ENCODE data around the gene SRD5A1.

Gene SRD5A1

DNA sequence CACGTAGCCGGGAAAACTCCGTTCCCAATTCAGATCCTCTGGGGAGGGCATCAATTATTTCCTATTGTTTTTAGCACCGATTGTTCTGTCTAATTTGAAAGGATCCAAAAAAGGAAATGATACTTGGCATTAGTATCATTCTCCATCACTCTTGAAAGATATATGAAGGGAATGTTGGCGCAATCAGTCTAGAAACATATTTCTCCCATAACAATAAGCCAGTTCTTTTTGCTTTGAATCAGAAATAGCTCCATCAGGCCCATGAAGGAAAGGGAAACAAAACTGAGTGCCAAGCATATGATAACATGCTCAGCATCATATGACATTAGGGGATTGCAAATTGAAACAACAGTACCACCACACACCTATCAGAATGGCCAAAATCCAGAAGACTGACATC is 39.8 kb downstream of the SRD5A1 start:
- TF ChIP-seq CTCF (IDR thresholded peaks at IDR 0.05), result no peak

DNA sequence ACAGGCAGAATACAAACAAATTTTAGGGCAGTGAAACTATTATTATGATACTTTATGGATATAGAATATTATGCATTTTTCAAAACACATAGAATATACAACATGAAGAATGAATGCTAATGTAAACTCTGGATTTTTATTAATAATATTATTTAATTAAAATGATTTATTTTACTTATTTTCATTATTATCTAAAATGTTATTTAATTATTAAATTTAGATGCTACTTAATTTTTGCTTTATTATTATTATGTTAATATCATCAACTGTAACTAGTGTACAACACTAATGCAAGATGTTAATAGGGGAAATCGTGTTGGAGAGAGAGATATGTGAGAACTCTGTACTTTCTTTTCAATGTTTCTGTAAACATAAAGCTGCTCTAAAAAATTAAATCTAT is 40.7 kb downstream of the SRD5A1 start:
- no peak for TF ChIP-seq CTCF (IDR thresholded peaks at IDR 0.05)

GRCh38 chr5:6674421-6674820 is 41.2 kb downstream of the SRD5A1 start:
- TF ChIP-seq CTCF (IDR thresholded peaks at IDR 0.05), result no peak

DNA sequence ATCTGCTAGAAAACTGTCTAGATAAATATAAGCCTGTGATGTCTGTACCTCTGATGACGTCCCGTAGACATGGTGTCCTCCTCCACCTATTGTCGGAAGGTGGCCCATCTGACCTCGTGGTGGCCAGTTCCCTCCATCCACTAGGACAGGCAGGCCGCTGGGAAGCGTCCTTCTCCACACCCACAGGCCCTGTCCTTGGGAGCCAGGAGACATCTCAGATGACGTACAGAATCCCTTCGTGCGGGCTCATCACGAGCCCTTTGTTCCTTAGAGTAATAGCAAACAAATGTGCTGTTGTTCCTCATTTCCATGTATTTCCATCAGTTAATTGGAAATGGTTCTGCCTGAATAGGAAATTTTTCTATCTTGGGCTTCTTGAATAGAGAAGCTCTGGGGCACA is 41.6 kb downstream of the SRD5A1 start:
- no peak for TF ChIP-seq CTCF (IDR thresholded peaks at IDR 0.05)

- no peak for TF ChIP-seq CTCF (IDR thresholded peaks at IDR 0.05)
These were observed 42.7 kb downstream of the SRD5A1 start for GRCh38 chr5:6675784-6676491.

DNA sequence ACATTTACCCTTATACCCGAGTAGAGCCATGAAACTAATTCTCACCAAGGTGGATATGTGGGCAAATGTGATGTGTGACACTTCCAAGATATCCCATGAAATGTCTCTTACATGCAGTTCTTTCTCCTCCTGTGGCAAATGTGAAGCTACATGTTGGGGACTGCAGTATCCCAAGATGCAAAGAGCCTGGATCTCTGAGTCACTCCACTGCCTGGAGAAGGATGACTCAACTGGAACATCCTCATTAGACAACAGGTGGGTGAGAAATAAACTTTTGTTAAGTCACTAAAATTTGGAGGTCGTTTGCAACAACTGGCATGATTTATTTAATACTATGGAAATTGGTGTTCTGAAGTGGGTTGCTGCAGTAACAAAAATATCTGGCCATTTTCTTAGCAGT is 43.5 kb downstream of the SRD5A1 start:
- TF ChIP-seq CTCF (IDR thresholded peaks at IDR 0.05), result no peak

DNA sequence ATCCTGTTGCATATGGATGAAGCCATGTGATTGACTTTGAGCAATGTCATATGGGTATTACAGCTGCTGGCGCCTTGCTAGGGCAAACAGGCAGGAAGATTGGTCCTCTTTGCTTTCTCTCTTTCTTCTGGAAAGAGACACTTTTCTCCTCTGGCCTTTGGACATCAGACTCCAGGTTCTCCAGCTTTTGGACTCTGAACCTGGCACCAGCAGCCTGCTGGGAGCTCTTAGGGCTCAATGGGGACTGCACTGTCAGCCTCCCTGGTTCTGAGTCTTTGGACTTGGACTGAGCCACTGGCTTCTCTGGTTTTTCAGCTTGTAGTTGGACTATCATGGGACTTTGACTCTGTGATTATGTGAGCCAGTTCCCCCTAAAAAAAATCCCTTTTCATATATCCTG is 45.1 kb downstream of the SRD5A1 start:
- no peak for TF ChIP-seq CTCF (IDR thresholded peaks at IDR 0.05)

DNA sequence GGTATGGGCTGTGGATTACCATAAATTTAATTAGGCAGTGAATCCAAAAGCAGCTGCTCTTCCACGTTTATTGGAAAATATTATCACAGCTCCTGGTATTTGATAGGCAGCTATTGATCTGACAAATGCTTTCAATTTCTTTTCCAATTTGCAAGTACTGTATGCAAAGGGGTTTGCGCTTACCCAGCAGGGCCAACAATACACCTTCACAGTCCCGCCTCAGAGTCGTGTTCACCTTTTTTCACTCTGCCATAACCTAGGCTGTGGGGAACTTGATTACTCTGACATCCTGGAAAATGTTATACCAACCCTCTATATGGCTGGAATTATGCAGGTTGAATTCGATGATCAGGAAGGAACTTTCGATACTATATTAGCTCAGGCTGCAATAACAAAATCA is 47.7 kb downstream of the SRD5A1 start:
- no peak for TF ChIP-seq CTCF (IDR thresholded peaks at IDR 0.05)

All from LNCAP (cell line).